Breast epithelium (tissue), 3 donors: ENCODE data around the gene AGBL1.

Experiments used
- POLR2A ChIP-seq: fragments of 450-650 bp; IDR thresholded peaks from one replicate; pipeline ENCODE4 v1.6.1; 2016; ENCODE audit warnings: antibody characterized with exemption, mild to moderate bottlenecking, moderate library complexity
- POLR2AphosphoS5 ChIP-seq, 3 donors: sonication (generic); formaldehyde crosslinking; IDR thresholded peaks; one replicate each; pipeline ENCODE4 v1.6.1; 2017; ENCODE audit warnings: antibody characterized with exemption in 3 of 3
- TF ChIP-seq, protein P1 (sequence below), 3 donors: fragments of 450-650 bp; IDR thresholded peaks; one replicate each; pipeline ENCODE4 v1.5.1; 2016 to 2017; ENCODE audit warnings: antibody characterized with exemption in 3 of 3, mild to moderate bottlenecking in 3 of 3, moderate library complexity in 3 of 3

- TF ChIP-seq, protein P1, sequence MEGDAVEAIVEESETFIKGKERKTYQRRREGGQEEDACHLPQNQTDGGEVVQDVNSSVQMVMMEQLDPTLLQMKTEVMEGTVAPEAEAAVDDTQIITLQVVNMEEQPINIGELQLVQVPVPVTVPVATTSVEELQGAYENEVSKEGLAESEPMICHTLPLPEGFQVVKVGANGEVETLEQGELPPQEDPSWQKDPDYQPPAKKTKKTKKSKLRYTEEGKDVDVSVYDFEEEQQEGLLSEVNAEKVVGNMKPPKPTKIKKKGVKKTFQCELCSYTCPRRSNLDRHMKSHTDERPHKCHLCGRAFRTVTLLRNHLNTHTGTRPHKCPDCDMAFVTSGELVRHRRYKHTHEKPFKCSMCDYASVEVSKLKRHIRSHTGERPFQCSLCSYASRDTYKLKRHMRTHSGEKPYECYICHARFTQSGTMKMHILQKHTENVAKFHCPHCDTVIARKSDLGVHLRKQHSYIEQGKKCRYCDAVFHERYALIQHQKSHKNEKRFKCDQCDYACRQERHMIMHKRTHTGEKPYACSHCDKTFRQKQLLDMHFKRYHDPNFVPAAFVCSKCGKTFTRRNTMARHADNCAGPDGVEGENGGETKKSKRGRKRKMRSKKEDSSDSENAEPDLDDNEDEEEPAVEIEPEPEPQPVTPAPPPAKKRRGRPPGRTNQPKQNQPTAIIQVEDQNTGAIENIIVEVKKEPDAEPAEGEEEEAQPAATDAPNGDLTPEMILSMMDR (IDR thresholded peaks at IDR 0.05) = no peak
- TF ChIP-seq POLR2A (no peak), POLR2AphosphoS5 (IDR thresholded peaks at IDR 0.05) (no peak)
These were observed 584.3 kb downstream of the AGBL1 start for GRCh38 chr15:86663979-86664378.
